Activated B cell treated with CpG ODN at 0.5 μM for 24 hours (primary cell): ENCODE results near the gene LRRFIP2. TPM values are rescaled to one million over a fixed set of nuclear protein-coding genes. Genes with fewer than 3 reads are reported as not detected.
"Not testable (repeated sequence)": the region's sequence is repeated elsewhere in the genome, so short reads cannot be mapped to it uniquely, and the experiment has no call there.

Source experiments
- ATAC-seq: fragments of 200-7000 bp; cut with Tn5 transposase; one replicate; pipeline ENCODE4 v1.10.0; 2021; ENCODE audit warnings: low read depth, mild to moderate bottlenecking, moderate library complexity
- CTCF ChIA-PET: fragments of 350-600 bp; sonication (Branson Sonifier 250); formaldehyde crosslinking; loops from one replicate; lab custom pipeline; 2021; ENCODE audit warnings: antibody characterized with exemption; lab: Charles Lee
- POLR2A ChIA-PET: fragments of 350-600 bp; sonication (Branson Sonifier 250); formaldehyde crosslinking; loops from one replicate; lab custom pipeline; 2021; ENCODE audit warnings: antibody characterized with exemption; lab: Charles Lee
- DNase-seq: peaks from one replicate; pipeline ENCODE4 v3.0.0; 2022
- H3K27ac Mint-ChIP-seq: one replicate; pipeline ENCODE4 v1.8.0; 2020; ENCODE audit warnings: mixed read lengths
- H3K27me3 Mint-ChIP-seq: one replicate; pipeline ENCODE4 v1.8.0; 2021; ENCODE audit warnings: mixed read lengths
- H3K36me3 Mint-ChIP-seq: one replicate; pipeline ENCODE4 v1.8.0; 2021; ENCODE audit warnings: low read depth, mixed read lengths
- H3K4me1 Mint-ChIP-seq: one replicate; pipeline ENCODE4 v1.8.0; 2021; ENCODE audit warnings: mixed read lengths
- H3K4me3 Mint-ChIP-seq: one replicate; pipeline ENCODE4 v1.8.0; 2020; ENCODE audit warnings: mild to moderate bottlenecking, mixed read lengths
- H3K9me3 Mint-ChIP-seq: one replicate; pipeline ENCODE4 v1.8.0; 2020; ENCODE audit warnings: mixed read lengths
- CTCF ChIP-seq: fragments of 200-600 bp; IDR thresholded peaks from one replicate; pipeline ENCODE4 v1.8.0; 2022; ENCODE audit warnings: antibody characterized with exemption, mild to moderate bottlenecking
- intact Hi-C: fragments of 100-400 bp; cut with micrococcal nuclease; formaldehyde crosslinking; loops from one replicate; pipeline ENCODE4 v1.15.1; 2024
- total RNA-seq: library from RNA; stranded (reverse); gene quantifications from 2 replicates; pipeline ENCODE4 v1.2.3, GENCODE V29; 2022

LRRFIP2 gene
- total RNA-seq, 1 donor from 2014 or later, result 33.9 TPM

GRCh38 chr3:37054370-37054769 lies 120.0 kb downstream of the LRRFIP2 start:
- ChIA-PET CTCF (no interaction called here), POLR2A (interaction anchor here (0.6 kb wide), 1 partner anchor 105 kb away, joined by 3 read pairs; no protein-coding TSS in a partner anchor)
- ATAC-seq (peak; percentile 78), DNase-seq (no peak)
- Mint-ChIP-seq H3K27ac (peak overlapping the region; percentile 81), H3K4me3 (no peak overlapping the region), H3K4me1 (peaks cover 19% of the 10 kb centered on the region), H3K27me3 (no peaks in the 10 kb centered on the region), H3K9me3 (no peaks in the 10 kb centered on the region), H3K36me3 (peaks cover 76% of the 10 kb centered on the region)
- intact Hi-C loops, result loop anchor here (1.0 kb wide), 1 partner anchor 61 kb away; the partner anchor contains the start of genes EPM2AIP1 and MLH1
- no peak for TF ChIP-seq CTCF

GRCh38 chr3:37053753-37054152 lies 120.6 kb downstream of the LRRFIP2 start:
- no peak for DNase-seq
- H3K27me3 Mint-ChIP-seq, result no peaks in the 10 kb centered on the region
- ATAC-seq, result no peak
- no peak overlapping the region for H3K4me3 Mint-ChIP-seq
- POLR2A ChIA-PET, result no interaction called here
- intact Hi-C loops, result loop anchor here (1.0 kb wide), 1 partner anchor 60 kb away; the partner anchor contains the start of genes EPM2AIP1 and MLH1
- no peaks in the 10 kb centered on the region for H3K9me3 Mint-ChIP-seq
- H3K27ac Mint-ChIP-seq, result no peak overlapping the region
- H3K36me3 Mint-ChIP-seq, result peaks cover 79% of the 10 kb centered on the region
- TF ChIP-seq CTCF, result no peak
- peaks cover 19% of the 10 kb centered on the region for H3K4me1 Mint-ChIP-seq
- CTCF ChIA-PET, result no interaction called here

- H3K27me3 Mint-ChIP-seq, result no peaks in the 10 kb centered on the region
- H3K4me3 Mint-ChIP-seq, result no peak overlapping the region
- peaks cover 19% of the 10 kb centered on the region for H3K4me1 Mint-ChIP-seq
- no peaks in the 10 kb centered on the region for H3K9me3 Mint-ChIP-seq
- peaks cover 81% of the 10 kb centered on the region for H3K36me3 Mint-ChIP-seq
- TF ChIP-seq CTCF, result no peak
- CTCF ChIA-PET, result no interaction called here
- POLR2A ChIA-PET, result no interaction called here
- H3K27ac Mint-ChIP-seq, result no peak overlapping the region
- intact Hi-C loops, result no loop called here
- DNase-seq (no peak), ATAC-seq (no peak)
Measured at GRCh38 chr3:37053337-37053736, 121.0 kb downstream of the LRRFIP2 start.

- intact Hi-C loops, result no loop called here
- H3K27me3 Mint-ChIP-seq, result no peaks in the 10 kb centered on the region
- no peaks in the 10 kb centered on the region for H3K9me3 Mint-ChIP-seq
- H3K4me3 Mint-ChIP-seq, result no peak overlapping the region
- H3K4me1 Mint-ChIP-seq, result peaks cover 19% of the 10 kb centered on the region
- ATAC-seq, result no peak
- TF ChIP-seq CTCF, result no peak
- ChIA-PET CTCF (no interaction called here), POLR2A (no interaction called here)
- no peak overlapping the region for H3K27ac Mint-ChIP-seq
- peaks cover 82% of the 10 kb centered on the region for H3K36me3 Mint-ChIP-seq
- DNase-seq, result no peak
Measured at GRCh38 chr3:37052860-37053259, 121.5 kb downstream of the LRRFIP2 start.

GRCh38 chr3:37050282-37050681 lies 124.1 kb downstream of the LRRFIP2 start:
- CTCF ChIA-PET, result no interaction called here
- intact Hi-C loops, result no loop called here
- no peak for TF ChIP-seq CTCF
- no peak overlapping the region for H3K27ac Mint-ChIP-seq
- H3K4me1 Mint-ChIP-seq, result peaks cover 12% of the 10 kb centered on the region
- H3K36me3 Mint-ChIP-seq, result peaks cover 83% of the 10 kb centered on the region
- no peak for ATAC-seq
- no peak for DNase-seq
- POLR2A ChIA-PET, result no interaction called here
- no peaks in the 10 kb centered on the region for H3K9me3 Mint-ChIP-seq
- no peaks in the 10 kb centered on the region for H3K27me3 Mint-ChIP-seq
- no peak overlapping the region for H3K4me3 Mint-ChIP-seq

- CTCF ChIA-PET, H3K4me1 Mint-ChIP-seq, H3K27me3 Mint-ChIP-seq, H3K9me3 Mint-ChIP-seq, intact Hi-C loops, POLR2A ChIA-PET, DNase-seq, H3K4me3 Mint-ChIP-seq, ATAC-seq, H3K27ac Mint-ChIP-seq: not testable (repeated sequence)
- peaks cover 75% of the 10 kb centered on the region for H3K36me3 Mint-ChIP-seq
Measured at GRCh38 chr3:37042712-37043111, 131.7 kb downstream of the LRRFIP2 start.
